ENCODE data around the gene CEP162.

DNA sequence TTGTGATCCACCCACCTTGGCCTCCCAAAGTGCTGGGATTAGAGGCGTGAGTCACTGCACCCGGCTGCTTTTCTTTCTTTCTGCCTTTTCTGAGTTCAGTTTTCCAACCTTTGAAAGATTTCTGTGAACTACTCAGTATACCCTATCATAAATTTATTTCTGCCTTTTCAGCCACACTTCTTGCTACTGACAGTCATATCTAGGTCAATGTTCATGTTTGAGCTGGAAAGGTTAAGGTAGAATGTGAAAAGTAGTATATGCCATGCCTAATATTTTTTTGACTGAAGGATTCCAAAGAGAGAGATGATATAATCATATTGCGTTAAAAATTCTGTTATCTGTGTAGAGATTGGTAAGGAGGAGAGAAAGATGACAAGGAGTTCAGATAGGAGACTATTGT is 25.9 kb upstream of the CEP162 start:
- TF ChIP-seq, protein P1, sequence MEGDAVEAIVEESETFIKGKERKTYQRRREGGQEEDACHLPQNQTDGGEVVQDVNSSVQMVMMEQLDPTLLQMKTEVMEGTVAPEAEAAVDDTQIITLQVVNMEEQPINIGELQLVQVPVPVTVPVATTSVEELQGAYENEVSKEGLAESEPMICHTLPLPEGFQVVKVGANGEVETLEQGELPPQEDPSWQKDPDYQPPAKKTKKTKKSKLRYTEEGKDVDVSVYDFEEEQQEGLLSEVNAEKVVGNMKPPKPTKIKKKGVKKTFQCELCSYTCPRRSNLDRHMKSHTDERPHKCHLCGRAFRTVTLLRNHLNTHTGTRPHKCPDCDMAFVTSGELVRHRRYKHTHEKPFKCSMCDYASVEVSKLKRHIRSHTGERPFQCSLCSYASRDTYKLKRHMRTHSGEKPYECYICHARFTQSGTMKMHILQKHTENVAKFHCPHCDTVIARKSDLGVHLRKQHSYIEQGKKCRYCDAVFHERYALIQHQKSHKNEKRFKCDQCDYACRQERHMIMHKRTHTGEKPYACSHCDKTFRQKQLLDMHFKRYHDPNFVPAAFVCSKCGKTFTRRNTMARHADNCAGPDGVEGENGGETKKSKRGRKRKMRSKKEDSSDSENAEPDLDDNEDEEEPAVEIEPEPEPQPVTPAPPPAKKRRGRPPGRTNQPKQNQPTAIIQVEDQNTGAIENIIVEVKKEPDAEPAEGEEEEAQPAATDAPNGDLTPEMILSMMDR (IDR thresholded peaks at IDR 0.05): no peak
- no peak for TF ChIP-seq POLR2A (IDR thresholded peaks at IDR 0.05)

Data from lower leg skin (tissue), 3 donors.